ENCODE results near the gene WNT3A. TPM values are rescaled to one million over a fixed set of nuclear protein-coding genes. Genes with fewer than 3 reads are reported as not detected.
"Not testable (repeated sequence)": the region's sequence is repeated elsewhere in the genome, so short reads cannot be mapped to it uniquely, and the experiment has no call there.

Gene WNT3A
- total RNA-seq = under 1 TPM in 1 of 2 donors, not detected in 1; 0.14 TPM
- long read RNA-seq = 0 reads

GRCh38 chr1:228006786-228007048 is at the start of gene WNT3A:
WNT3A (plus strand) TSS chr1:228006998; CDS start chr1:228007129, 131 bp downstream.
- intact Hi-C loops (cut with DNase I, micrococcal nuclease) = no loop called here
- ATAC-seq = no peak
- no peak for DNase-seq

- ATAC-seq (no peak), DNase-seq (no peak)
- intact Hi-C loops (cut with DNase I, micrococcal nuclease) = loop anchor here in 1 of 2 donors (10.0 kb wide), 1 partner anchor 224 kb away; the partner anchor contains the start of genes JMJD4 and SNAP47
Observed at GRCh38 chr1:227958617-227959324, 48.0 kb upstream of the WNT3A start.

- intact Hi-C loops (cut with DNase I, micrococcal nuclease) = loop anchor here in 1 of 2 donors (10.0 kb wide), 1 partner anchor 225 kb away; the partner anchor contains the start of genes JMJD4 and SNAP47
- DNase-seq = no peak
- no peak for ATAC-seq
Observed at GRCh38 chr1:227959325-227959860, 47.4 kb upstream of the WNT3A start.

- ATAC-seq (no peak), DNase-seq (no peak)
- intact Hi-C loops (cut with DNase I, micrococcal nuclease) = no loop called here
Observed at GRCh38 chr1:227961651-227962466, 44.9 kb upstream of the WNT3A start.

GRCh38 chr1:227966733-227967132 is 40.1 kb upstream of the WNT3A start:
- intact Hi-C loops (cut with DNase I, micrococcal nuclease); ATAC-seq; DNase-seq: not testable (repeated sequence)

GRCh38 chr1:227967815-227968214 is 39.0 kb upstream of the WNT3A start:
- ATAC-seq; DNase-seq; intact Hi-C loops (cut with DNase I, micrococcal nuclease): not testable (repeated sequence)

- intact Hi-C loops (cut with DNase I, micrococcal nuclease); DNase-seq; ATAC-seq: not testable (repeated sequence)
Observed at GRCh38 chr1:227970076-227970995, 36.5 kb upstream of the WNT3A start.

GRCh38 chr1:227971216-227971615 is 35.6 kb upstream of the WNT3A start:
- not testable (repeated sequence) for DNase-seq

GRCh38 chr1:227971643-227972282 is 35.0 kb upstream of the WNT3A start:
- DNase-seq; ATAC-seq; intact Hi-C loops (cut with DNase I, micrococcal nuclease): not testable (repeated sequence)

More at GRCh38 chr1:227971216-227971615, 35.6 kb upstream of the WNT3A start:
- ATAC-seq; intact Hi-C loops (cut with DNase I, micrococcal nuclease): not testable (repeated sequence)

- DNase-seq; intact Hi-C loops (cut with DNase I, micrococcal nuclease); ATAC-seq: not testable (repeated sequence)
Observed at GRCh38 chr1:227972283-227972679, 34.5 kb upstream of the WNT3A start.

- ATAC-seq; DNase-seq; intact Hi-C loops (cut with DNase I, micrococcal nuclease): not testable (repeated sequence)
Observed at GRCh38 chr1:227972843-227973374, 33.9 kb upstream of the WNT3A start.

- intact Hi-C loops (cut with DNase I, micrococcal nuclease); DNase-seq; ATAC-seq: not testable (repeated sequence)
Observed at GRCh38 chr1:227973724-227974288, 33.0 kb upstream of the WNT3A start.

- DNase-seq; intact Hi-C loops (cut with DNase I, micrococcal nuclease); ATAC-seq: not testable (repeated sequence)
Observed at GRCh38 chr1:227975583-227976283, 31.1 kb upstream of the WNT3A start.

GRCh38 chr1:227987181-227987580 is 19.6 kb upstream of the WNT3A start:
- ATAC-seq = no peak
- intact Hi-C loops (cut with DNase I, micrococcal nuclease) = no loop called here
- DNase-seq = no peak

- intact Hi-C loops (cut with DNase I, micrococcal nuclease) = no loop called here
- DNase-seq = peak in 1 of 2 donors; percentile 12
- no peak for ATAC-seq
Observed at GRCh38 chr1:227994632-227995300, 12.0 kb upstream of the WNT3A start.

All from left colon (tissue), 2 donors.